ENCODE measurements around the gene MARVELD1.

Gene MARVELD1

GRCh38 chr10:97713339-97713825, at the start of gene MARVELD1:
Gene MARVELD1 (plus strand): TSS chr10:97713730. CDS start chr10:97713877, 147 bp downstream.
- TF ChIP-seq CTCF (IDR thresholded peaks at IDR 0.05; ENCODE audit: extremely low read depth, missing control alignments): no peak
- peak; percentile 50 for DNase-seq (ENCODE audit: low spot score)

- DNase-seq (ENCODE audit: low spot score): no peak
- TF ChIP-seq CTCF (IDR thresholded peaks at IDR 0.05; ENCODE audit: extremely low read depth, missing control alignments): no peak
Measured at GRCh38 chr10:97664282-97664850, 49.2 kb upstream of the MARVELD1 start.

GRCh38 chr10:97666992-97667391, 46.5 kb upstream of the MARVELD1 start:
- no peak for TF ChIP-seq CTCF (IDR thresholded peaks at IDR 0.05; ENCODE audit: extremely low read depth, missing control alignments)
- DNase-seq (ENCODE audit: low spot score): no peak

- no peak for DNase-seq (ENCODE audit: low spot score)
- no peak for TF ChIP-seq CTCF (IDR thresholded peaks at IDR 0.05; ENCODE audit: extremely low read depth, missing control alignments)
Measured at GRCh38 chr10:97667463-97667862, 46.1 kb upstream of the MARVELD1 start.

- TF ChIP-seq CTCF (IDR thresholded peaks at IDR 0.05; ENCODE audit: extremely low read depth, missing control alignments): no peak
- DNase-seq (ENCODE audit: low spot score): no peak
Measured at GRCh38 chr10:97669571-97669970, 44.0 kb upstream of the MARVELD1 start.

- DNase-seq (ENCODE audit: low spot score): no peak
- no peak for TF ChIP-seq CTCF (IDR thresholded peaks at IDR 0.05; ENCODE audit: extremely low read depth, missing control alignments)
Measured at GRCh38 chr10:97673736-97674525, 39.6 kb upstream of the MARVELD1 start.

GRCh38 chr10:97675222-97675621, 38.3 kb upstream of the MARVELD1 start:
- TF ChIP-seq CTCF (IDR thresholded peaks at IDR 0.05; ENCODE audit: extremely low read depth, missing control alignments): no peak
- no peak for DNase-seq (ENCODE audit: low spot score)

Measured in GM20000 (cell line).